ENCODE data around the gene PRIMA1. TPM values are rescaled to one million over a fixed set of nuclear protein-coding genes. Genes with fewer than 3 reads are reported as not detected.

PRIMA1 gene
- total and polyA plus RNA-seq, 10 of the 15 experiments (the other 5 are each of a cell fraction or from before 2014, with no cell fraction given): not detected

GRCh38 chr14:93788543-93789227 is 400 bp upstream of the PRIMA1 start (continued):
- TF ChIP-seq CEBPZ (IDR thresholded peaks at IDR 0.05; ENCODE audit: low read depth, low read length): no peak
- no peak for TF ChIP-seq ZBED1 (IDR thresholded peaks at IDR 0.05; ENCODE audit: borderline replicate concordance)
- no peak for TF ChIP-seq EGR1 (IDR thresholded peaks at IDR 0.05; ENCODE audit: borderline replicate concordance in 1 of 2, low read depth in 2 of 2, low read length in 2 of 2)

- Histone ChIP-seq H3K36me3 (ENCODE audit: control insufficient read depth in 2 of 2, insufficient read depth in 2 of 2, low read length in 1 of 2) (no peaks in the 10 kb centered on the region), H3K4me3 (no peak overlapping the region), H2AFZ (ENCODE audit: control insufficient read depth, low read depth, low read length) (no peak overlapping the region), H3K9ac (ENCODE audit: control insufficient read depth, insufficient read depth, low read length) (no peak overlapping the region), H3K9me3 (replicated peaks; ENCODE audit: control insufficient read depth, insufficient read depth, low read length) (no peaks in the 10 kb centered on the region; the same call in 2 of the 3 replicates), H4K20me1 (ENCODE audit: control insufficient read depth, insufficient read depth) (no peaks in the 10 kb centered on the region), H3K4me2 (ENCODE audit: control insufficient read depth, insufficient read depth) (no peak overlapping the region), H3K27ac (ENCODE audit: control insufficient read depth, insufficient read depth) (no peak overlapping the region), H3K79me2 (ENCODE audit: control insufficient read depth, insufficient read depth, low read length) (no peaks in the 10 kb centered on the region), H3K27me3 (replicated peaks in 1 of 2; ENCODE audit: control insufficient read depth in 2 of 2, insufficient read depth in 2 of 2, low read length in 1 of 2) (peaks cover 6 to 8% of the 10 kb centered on the region in 2 experiments), H3K4me1 (ENCODE audit: control insufficient read depth, insufficient read depth, low read length) (no peaks in the 10 kb centered on the region)
- intact Hi-C loops (cut with micrococcal nuclease; ENCODE audit: unreplicated experiment) (no loop called here), in situ Hi-C loops (cut with MboI) (no loop called here)
- RAD21 ChIA-PET (ENCODE audit: unreplicated experiment): no interaction called here
- no peak for DNase-seq (ENCODE audit: low read depth, low spot score)
- TF ChIP-seq HCFC1 (IDR thresholded peaks at IDR 0.05; ENCODE audit: low read length): no peak
- TF ChIP-seq STAT3 (IDR thresholded peaks at IDR 0.05; ENCODE audit: low read depth, low read length): no peak
- no peak for TF ChIP-seq ZNF384 (IDR thresholded peaks at IDR 0.05; ENCODE audit: borderline replicate concordance, low read depth, low read length)
- TF ChIP-seq HDAC2 (IDR thresholded peaks at IDR 0.05): no peak
- no peak for TF ChIP-seq SMAD5 (IDR thresholded peaks at IDR 0.05; ENCODE audit: low read depth)
- TF ChIP-seq JUND (IDR thresholded peaks at IDR 0.05; ENCODE audit: low read depth, low read length): no peak
- TF ChIP-seq CEBPB (IDR thresholded peaks at IDR 0.05; ENCODE audit: borderline replicate concordance in 1 of 2, low read depth in 2 of 2, low read length in 2 of 2): no peak
- no peak for TF ChIP-seq BACH1 (IDR thresholded peaks at IDR 0.05; ENCODE audit: borderline replicate concordance)
- no peak for TF ChIP-seq E4F1 (IDR thresholded peaks at IDR 0.05; ENCODE audit: borderline replicate concordance, partially characterized antibody)
- TF ChIP-seq MYC (IDR thresholded peaks at IDR 0.05; ENCODE audit: insufficient read depth, insufficient read length, insufficient replicate concordance, low read length, severe bottlenecking): no peak
- no peak for TF ChIP-seq GABPA (IDR thresholded peaks at IDR 0.05; ENCODE audit: low read depth)
- no peak for TF ChIP-seq YY1 (IDR thresholded peaks at IDR 0.05; ENCODE audit: low read depth, low read length)
- no peak for TF ChIP-seq SMAD1 (IDR thresholded peaks at IDR 0.05; ENCODE audit: low read depth, partially characterized antibody)
- WGBS (ENCODE audit: insufficient coverage, insufficient replicate concordance, low lambda C conversion rate, missing lambda C conversion rate): 45% methylated on average over 46 of the region's 52 CpGs
- ATAC-seq: no peak
- BruUV-seq (replicated peaks): no TSS peak
- SMC1A ChIA-PET (ENCODE audit: uncharacterized antibody, unreplicated experiment): interaction anchor here (0.6 kb wide), 1 partner anchor 16 kb away, joined by 3 read pairs; no protein-coding TSS in a partner anchor
- POLR2A ChIA-PET: no interaction called here
- CTCF ChIA-PET: no interaction called here
- FAIRE-seq: no peak
Measured at GRCh38 chr14:93787465-93788292, 606 bp downstream of the PRIMA1 start.

All from GM12878 (cell line).